H1 (cell line): ENCODE measurements around the gene RASL10A. TPM values are rescaled to one million over a fixed set of nuclear protein-coding genes. Genes with fewer than 3 reads are reported as not detected.

Experiments used
- CTCF ChIA-PET: fragments of 300-600 bp; sonication (Branson Sonifier 250); formaldehyde crosslinking; loops from one replicate; lab custom pipeline; 2021; ENCODE audit not compliant: partially characterized antibody; lab: Charles Lee
- POLR2A ChIA-PET: fragments of 300-600 bp; sonication (Branson Sonifier 250); formaldehyde crosslinking; loops from one replicate; lab custom pipeline; 2021; ENCODE audit warnings: inconsistent platforms; ENCODE audit not compliant: partially characterized antibody; lab: Charles Lee
- DNase-seq, 2 experiments: peaks; one replicate each; pipeline versions ENCODE4 v3.0.0 to v3.0.0-alpha.2; 2010 to 2022; ENCODE audit warnings: low spot score in 2 of 2, low read depth in 1 of 2, mixed read lengths in 1 of 2
- FAIRE-seq: peaks from 2 replicates; lab custom pipeline; 2011; peaks lifted over from hg19 to GRCh38; lab: Jason Lieb, UNC
- H2AFZ ChIP-seq: 2 replicates; pipeline ENCODE4 v1.8.1; 2012; ENCODE audit warnings: low read length, inconsistent platforms
- H2AK5ac ChIP-seq: 2 replicates; pipeline ENCODE4 v1.6.1; 2013; ENCODE audit warnings: low read depth, low read length
- H2BK120ac ChIP-seq: replicated peaks from 2 replicates; pipeline ENCODE3; 2013; ENCODE audit warnings: low read depth, low read length, inconsistent platforms
- H2BK12ac ChIP-seq: 2 replicates; pipeline ENCODE4 v1.6.1; 2013; ENCODE audit warnings: low read depth, low read length
- H2BK15ac ChIP-seq: 2 replicates; pipeline ENCODE4 v1.6.1; 2013; ENCODE audit warnings: low read length
- H2BK20ac ChIP-seq: 2 replicates; pipeline ENCODE4 v1.6.1; 2013; ENCODE audit warnings: low read length
- H2BK5ac ChIP-seq: 2 replicates; pipeline ENCODE4 v1.6.1; 2013; ENCODE audit warnings: low read depth, low read length
- H3K14ac ChIP-seq: 2 replicates; pipeline ENCODE4 v1.6.1; 2013; ENCODE audit warnings: inconsistent platforms; ENCODE audit not compliant: insufficient read length
- H3K18ac ChIP-seq: 2 replicates; pipeline ENCODE4 v1.6.1; 2013; ENCODE audit warnings: low read length; ENCODE audit errors: extremely low read depth
- H3K23ac ChIP-seq: 2 replicates; pipeline ENCODE4 v1.6.1; 2013; ENCODE audit warnings: inconsistent platforms; ENCODE audit not compliant: insufficient read length
- H3K23me2 ChIP-seq: 2 replicates; pipeline ENCODE4 v1.6.1; 2013; ENCODE audit warnings: low read depth, low read length
- H3K27ac ChIP-seq: 2 replicates; pipeline ENCODE4 v1.6.1; 2011; ENCODE audit warnings: low read depth, low read length, inconsistent platforms
- H3K27me3 ChIP-seq, 4 experiments: replicated peaks in 1 of 4; 1 replicate in 1 of 4; 2 replicates in 3 of 4; pipeline versions ENCODE4 v1.6.1 to v1.8.1; 2011 to 2013; ENCODE audit warnings: low read length in 3 of 4, mild to moderate bottlenecking in 3 of 4, inconsistent platforms in 2 of 4, mixed read lengths in 2 of 4, moderate library complexity in 1 of 4; ENCODE audit not compliant: control insufficient read depth in 3 of 4, insufficient read depth in 3 of 4; ENCODE audit errors: extremely low read depth in 1 of 4
- H3K36me3 ChIP-seq, 4 experiments: 2 replicates each; pipeline versions ENCODE4 v1.6.1 to v1.8.1; 2011 to 2013; ENCODE audit warnings: mild to moderate bottlenecking in 4 of 4, low read length in 3 of 4, moderate library complexity in 2 of 4, control low read depth in 1 of 4, inconsistent platforms in 1 of 4; ENCODE audit not compliant: insufficient read depth in 4 of 4, control insufficient read depth in 2 of 4
- H3K4ac ChIP-seq: replicated peaks from 2 replicates; pipeline ENCODE3; 2013; ENCODE audit warnings: low read length, low read depth, mixed read lengths, inconsistent platforms; ENCODE audit not compliant: insufficient read length
- H3K4me1 ChIP-seq, 4 experiments: replicated peaks in 1 of 4; 1 replicate in 1 of 4; 2 replicates in 3 of 4; pipeline versions ENCODE4 v1.6.1 to v1.8.1; 2011 to 2013; ENCODE audit warnings: low read length in 3 of 4, inconsistent platforms in 2 of 4, mixed read lengths in 1 of 4; ENCODE audit not compliant: insufficient read depth in 4 of 4, control insufficient read depth in 3 of 4
- H3K4me2 ChIP-seq, 2 experiments: 2 replicates each; pipeline versions ENCODE4 v1.6.1 to v1.8.1; 2011 to 2013; ENCODE audit warnings: low read depth in 2 of 2, low read length in 2 of 2, control low read depth in 1 of 2, inconsistent platforms in 1 of 2, mild to moderate bottlenecking in 1 of 2; ENCODE audit not compliant: insufficient read depth in 1 of 2
- H3K4me3 ChIP-seq, 4 experiments: fragments of 200-600, 300-600 bp in 1 of 4; sonication (generic), shearing (Covaris generic), sonication (Bioruptor Twin) in 1 of 4; 2 replicates each; pipeline versions ENCODE4 v1.5.1 to v1.8.1; 2011 to 2016; ENCODE audit warnings: low read length in 4 of 4, low read depth in 3 of 4, control low read depth in 2 of 4, inconsistent platforms in 2 of 4, mild to moderate bottlenecking in 2 of 4, mixed read lengths in 1 of 4, moderate library complexity in 1 of 4; ENCODE audit not compliant: insufficient read depth in 2 of 4; ENCODE audit errors: extremely low read depth in 1 of 4
- H3K56ac ChIP-seq: replicated peaks from 2 replicates; pipeline ENCODE3; 2013; ENCODE audit warnings: low read depth, mild to moderate bottlenecking, mixed read lengths, low read length, inconsistent platforms; ENCODE audit not compliant: insufficient read length
- H3K79me1 ChIP-seq: 2 replicates; pipeline ENCODE4 v1.6.1; 2013; ENCODE audit warnings: low read depth, low read length, control low read depth
- H3K79me2 ChIP-seq, 2 experiments: 2 replicates each; pipeline versions ENCODE4 v1.6.1 to v1.8.1; 2012 to 2013; ENCODE audit warnings: low read length in 2 of 2, mild to moderate bottlenecking in 2 of 2, inconsistent platforms in 1 of 2; ENCODE audit not compliant: insufficient read depth in 2 of 2, control insufficient read depth in 1 of 2
- H3K9ac ChIP-seq, 4 experiments: replicated peaks in 1 of 4; 1 replicate in 1 of 4; 2 replicates in 3 of 4; pipeline versions ENCODE4 v1.6.1 to v1.8.1; 2011 to 2013; ENCODE audit warnings: low read depth in 3 of 4, low read length in 3 of 4, control low read depth in 2 of 4, mild to moderate bottlenecking in 2 of 4, moderate library complexity in 2 of 4, inconsistent platforms in 1 of 4; ENCODE audit errors: extremely low read depth in 1 of 4
- H3K9me3 ChIP-seq, 2 experiments: 2 replicates each; pipeline versions ENCODE4 v1.6.1 to v1.8.1; 2012 to 2013; ENCODE audit warnings: mild to moderate bottlenecking in 2 of 2, moderate library complexity in 2 of 2, control low read depth in 1 of 2, inconsistent platforms in 1 of 2, low read depth in 1 of 2, low read length in 1 of 2, mixed read lengths in 1 of 2; ENCODE audit not compliant: insufficient read depth in 2 of 2
- H4K20me1 ChIP-seq, 2 experiments: replicated peaks in 1 of 2; 2 replicates each; pipeline versions ENCODE3 to v1.8.1; 2011 to 2013; ENCODE audit warnings: inconsistent platforms in 2 of 2, low read length in 2 of 2, mild to moderate bottlenecking in 1 of 2; ENCODE audit not compliant: insufficient read depth in 2 of 2, control insufficient read depth in 1 of 2
- H4K5ac ChIP-seq: 2 replicates; pipeline ENCODE4 v1.6.1; 2013; ENCODE audit warnings: low read length, low read depth, mixed read lengths, inconsistent platforms; ENCODE audit not compliant: insufficient read length
- H4K8ac ChIP-seq: 2 replicates; pipeline ENCODE4 v1.8.0; 2013; ENCODE audit warnings: mild to moderate bottlenecking, moderate library complexity, low read length, inconsistent platforms; ENCODE audit not compliant: insufficient read depth; ENCODE audit errors: extremely low read depth
- H4K91ac ChIP-seq: replicated peaks from 2 replicates; pipeline ENCODE3; 2013; ENCODE audit warnings: low read length, mixed read lengths, inconsistent platforms; ENCODE audit not compliant: insufficient read length
- BACH1 ChIP-seq: IDR thresholded peaks from 2 replicates; pipeline ENCODE4 v1.6.1; 2012; ENCODE audit warnings: low read length, improper control_type of control experiment
- CBX8 ChIP-seq: fragments of 300-800, 300-1000 bp; sonication (generic); IDR thresholded peaks from 2 replicates; pipeline ENCODE4 v1.7.1; 2016; ENCODE audit warnings: low read depth, low read length, borderline replicate concordance
- CEBPB ChIP-seq: IDR thresholded peaks from 2 replicates; pipeline ENCODE4 v1.6.1; 2012; ENCODE audit warnings: low read depth, low read length
- EP300 ChIP-seq, 2 experiments: IDR thresholded peaks; 1 replicate in 1 of 2; 2 replicates in 1 of 2; pipeline ENCODE4 v1.6.1; 2011 to 2012; ENCODE audit warnings: low read depth in 2 of 2, low read length in 2 of 2, mild to moderate bottlenecking in 2 of 2, borderline replicate concordance in 1 of 2, inconsistent platforms in 1 of 2, moderate library complexity in 1 of 2
- GABPA ChIP-seq: IDR thresholded peaks from 2 replicates; pipeline ENCODE4 v1.6.1; 2011; ENCODE audit warnings: mild to moderate bottlenecking, low read length, moderate library complexity, borderline replicate concordance; ENCODE audit not compliant: insufficient read depth
- MAX ChIP-seq: IDR thresholded peaks from 2 replicates; pipeline ENCODE4 v1.6.1; 2012; ENCODE audit warnings: inconsistent platforms
- NANOG ChIP-seq: IDR thresholded peaks from 2 replicates; pipeline ENCODE4 v1.6.1; 2011; ENCODE audit warnings: low read length, low read depth, mild to moderate bottlenecking, inconsistent platforms; ENCODE audit not compliant: insufficient read depth, poor library complexity, severe bottlenecking
- POLR2AphosphoS5 ChIP-seq: IDR thresholded peaks from 2 replicates; pipeline ENCODE4 v1.6.1; 2011; ENCODE audit warnings: low read depth, low read length
- RFX5 ChIP-seq: IDR thresholded peaks from 2 replicates; pipeline ENCODE4 v1.6.1; 2011; ENCODE audit warnings: low read depth, low read length, improper control_type of control experiment, borderline replicate concordance
- RNF2 ChIP-seq: fragments of 200-900, 300-1000 bp; sonication (generic); IDR thresholded peaks from 2 replicates; pipeline ENCODE4 v1.7.1; 2016; ENCODE audit warnings: borderline replicate concordance, low read depth, mild to moderate bottlenecking, antibody characterized with exemption, low read length; ENCODE audit not compliant: poor library complexity, severe bottlenecking; ENCODE audit errors: missing control alignments
- SP1 ChIP-seq: IDR thresholded peaks from 2 replicates; pipeline ENCODE4 v1.6.1; 2011; ENCODE audit warnings: low read depth, low read length
- SRF ChIP-seq: IDR thresholded peaks from 2 replicates; pipeline ENCODE4 v1.6.1; 2011; ENCODE audit warnings: mild to moderate bottlenecking, low read depth, low read length, moderate library complexity
- TAF1 ChIP-seq: IDR thresholded peaks from 2 replicates; pipeline ENCODE4 v1.6.1; 2011; ENCODE audit warnings: mild to moderate bottlenecking, low read depth, low read length
- TBP ChIP-seq: IDR thresholded peaks from 2 replicates; pipeline ENCODE4 v1.6.1; 2011; ENCODE audit warnings: low read depth, low read length, improper control_type of control experiment
- WGBS, 2 experiments: shearing (Covaris generic) in 1 of 2; methylation state at CpG; one replicate each; pipeline versions ENCODE4 v1.1.6 to v1.1.7; 2013 to 2015; ENCODE audit warnings: low lambda C conversion rate in 2 of 2, mixed read lengths in 2 of 2, inconsistent platforms in 1 of 2, low coverage in 1 of 2, missing lambda C conversion rate in 1 of 2; ENCODE audit not compliant: insufficient replicate concordance in 2 of 2, insufficient coverage in 1 of 2, insufficient read length in 1 of 2; ENCODE audit errors: extremely low coverage in 1 of 2, missing lambda C conversion rate in 1 of 2; 5-methylcytosine and 5-hydroxymethylcytosine counted together
- polyA plus RNA-seq, 7 experiments: library from polyadenylated mRNA; depleted of rRNA in 3 of 7; stranded (reverse) in 5 of 7; unstranded in 2 of 7; fragments of >200 nt in 5 of 7; fragments of 200-250 nt in 2 of 7; gene quantifications; 1 replicate in 5 of 7; 2 replicates in 1 of 7; 4 replicates in 1 of 7; pipeline versions ENCODE4 v1.2.1 to v1.2.3, GENCODE V29; 2011 to 2013; ENCODE audit warnings: missing spikeins in 2 of 7, mixed read lengths in 2 of 7
- total RNA-seq: library from RNA; stranded (reverse); fragmentation: NEBNext Ultra II Directional; extraction: Animal tissue kit (Norgen Biotek cat#: 25700); gene quantifications from 2 replicates; pipeline ENCODE4 v1.2.1, GENCODE V29; 2021

RASL10A gene
- total and polyA plus RNA-seq, 2 of the 8 experiments (the other 6 are each of a cell fraction or from before 2014, with no cell fraction given): 1.1 to 1.5 TPM

GRCh38 chr22:29351891-29352290 is 36.4 kb upstream of the RASL10A start:
- Histone ChIP-seq H3K4me2 (no peak overlapping the region), H3K23me2 (no peaks in the 10 kb centered on the region), H2AK5ac (no peak overlapping the region), H3K4ac (no peak overlapping the region), H3K36me3 (peaks cover 23 to 50% (median 38%) of the 10 kb centered on the region in 4 experiments), H3K18ac (no peak overlapping the region), H2BK20ac (no peak overlapping the region), H3K4me3 (no peak overlapping the region), H3K27ac (no peak overlapping the region), H4K5ac (no peak overlapping the region), H2BK15ac (no peak overlapping the region), H3K9ac (no peak overlapping the region), H3K4me1 (no peaks in the 10 kb centered on the region), H4K8ac (no peak overlapping the region), H3K23ac (no peak overlapping the region), H3K27me3 (no peaks in the 10 kb centered on the region), H3K56ac (no peak overlapping the region), H2BK120ac (no peak overlapping the region), H3K79me2 (no peaks in the 10 kb centered on the region), H3K79me1 (no peaks in the 10 kb centered on the region), H2AFZ (no peak overlapping the region), H2BK12ac (no peak overlapping the region), H4K91ac (no peak overlapping the region), H2BK5ac (no peak overlapping the region), H3K14ac (no peak overlapping the region), H4K20me1 (peaks cover 3 to 9% of the 10 kb centered on the region in 2 experiments), H3K9me3 (no peaks in the 10 kb centered on the region)
- 96% methylated on average over 9 of the region's 9 CpGs; no CpG with 5 or more reads in 1 of the 2 experiments for WGBS, 2 experiments
- FAIRE-seq: no peak
- POLR2A ChIA-PET: interaction anchor here (1.4 kb wide), 1 partner anchor 91 kb away, joined by 3 read pairs; no protein-coding TSS in a partner anchor
- no peak for DNase-seq
- TF ChIP-seq GABPA: no peak
- no peak for TF ChIP-seq SP1
- no peak for TF ChIP-seq RNF2
- TF ChIP-seq NANOG: no peak
- TF ChIP-seq TAF1: no peak
- no peak for TF ChIP-seq MAX
- TF ChIP-seq CBX8: no peak
- TF ChIP-seq EP300 (IDR thresholded peaks at IDR 0.05; ENCODE audit: borderline replicate concordance in 1 of 2, low read depth in 2 of 2, low read length in 2 of 2): no peak
- TF ChIP-seq POLR2AphosphoS5: no peak
- TF ChIP-seq BACH1: no peak
- TF ChIP-seq RFX5: no peak
- TF ChIP-seq CEBPB: no peak
- TF ChIP-seq TBP: no peak
- no peak for TF ChIP-seq SRF
- CTCF ChIA-PET: interaction anchor here (1.5 kb wide), 1 partner anchor 10 kb away, joined by 3 read pairs; no protein-coding TSS in a partner anchor
